NOMO-1 treated with dmso at 0.1 percent for 144 hours (cell line): ENCODE results near the gene TRIM29.

Experiments
- DNase-seq: peaks from one replicate; lab custom pipeline; 2025; ENCODE audit not compliant: unreplicated experiment; lab: John Stamatoyannopoulos, UW

The TRIM29 gene

DNA sequence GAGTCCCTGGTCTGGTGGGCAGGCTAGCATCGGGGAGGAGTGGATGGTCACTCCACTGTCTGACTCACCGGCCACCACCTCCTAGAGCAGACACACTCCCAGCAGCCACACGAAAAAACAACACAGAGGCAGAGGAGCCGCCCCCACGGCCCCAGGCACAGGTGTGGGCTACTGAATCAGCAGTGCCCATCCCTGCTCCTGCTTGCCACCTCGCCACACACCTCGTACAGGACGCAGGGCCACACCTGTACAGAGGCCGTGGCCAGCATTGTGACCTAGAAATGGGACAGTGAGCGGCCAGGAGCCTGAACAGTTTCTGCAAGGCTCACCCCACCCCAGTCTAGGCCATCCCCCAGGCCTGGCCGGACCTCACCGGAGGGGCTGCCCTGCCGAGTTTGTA lies 14.0 kb downstream of the TRIM29 start:
- DNase-seq, result no peak

DNA sequence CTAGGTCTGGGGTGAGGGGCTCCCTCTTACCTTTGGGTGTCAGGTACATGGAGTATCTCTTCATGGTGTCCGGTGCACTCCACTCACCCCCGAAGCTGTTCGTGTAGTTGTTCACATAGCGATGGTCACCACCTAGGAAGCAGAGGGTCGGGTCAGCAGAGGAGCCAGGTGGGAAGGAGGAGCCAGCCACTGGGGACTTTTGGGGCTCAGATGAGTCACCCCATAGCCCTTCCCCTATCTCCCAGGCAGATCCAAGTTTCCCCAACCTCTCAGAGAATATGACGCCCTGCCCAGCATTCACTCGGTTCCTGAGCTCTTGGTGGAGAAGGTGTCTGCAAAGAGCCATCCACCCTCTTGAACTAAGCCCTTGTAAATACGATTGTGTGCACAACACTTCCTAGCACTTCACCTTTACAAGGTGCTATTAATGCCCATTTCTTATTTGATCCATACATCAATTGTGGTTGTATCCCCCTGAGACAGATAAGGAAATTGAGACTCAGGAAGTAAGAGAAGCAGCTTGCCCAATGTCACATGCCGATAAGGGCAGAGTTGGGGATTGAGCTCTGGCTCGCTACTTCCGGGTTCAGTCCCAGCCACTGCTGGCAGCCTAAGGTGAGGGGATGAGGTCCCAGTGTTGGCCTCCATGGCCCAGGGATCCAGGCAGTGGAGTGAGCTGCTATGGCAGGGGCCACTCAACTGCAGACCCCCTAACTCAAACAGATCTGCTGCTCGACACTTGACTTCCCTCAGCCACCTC lies 14.8 kb downstream of the TRIM29 start:
- no peak for DNase-seq

DNA sequence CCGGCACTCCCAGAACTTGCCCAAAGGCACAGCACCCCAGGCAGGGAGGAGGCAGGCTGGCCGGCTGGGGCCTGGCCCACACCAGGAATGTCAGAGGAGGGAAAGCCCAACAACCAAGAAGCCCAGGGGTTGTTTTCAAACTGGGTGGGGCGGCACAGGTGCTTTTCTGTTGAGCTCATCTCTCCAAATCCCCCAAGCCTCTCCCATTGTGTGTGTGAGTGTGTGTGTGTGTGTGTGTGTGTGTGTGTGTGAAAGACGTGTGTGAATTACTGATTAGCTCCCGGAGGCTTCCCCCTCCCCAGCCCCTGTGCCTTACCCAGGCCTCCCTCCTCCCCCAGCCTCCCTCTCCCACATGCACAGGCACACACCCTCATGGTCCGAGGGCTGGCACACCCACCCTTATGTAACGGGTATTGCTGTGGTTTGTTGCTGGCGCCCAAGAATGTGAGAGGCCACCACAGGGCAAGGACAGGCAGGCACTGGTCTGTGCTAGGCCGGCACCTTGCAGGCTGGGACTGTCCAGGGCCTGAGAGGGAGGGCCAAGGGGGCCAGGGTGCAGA lies 15.9 kb downstream of the TRIM29 start:
- no peak for DNase-seq

DNA sequence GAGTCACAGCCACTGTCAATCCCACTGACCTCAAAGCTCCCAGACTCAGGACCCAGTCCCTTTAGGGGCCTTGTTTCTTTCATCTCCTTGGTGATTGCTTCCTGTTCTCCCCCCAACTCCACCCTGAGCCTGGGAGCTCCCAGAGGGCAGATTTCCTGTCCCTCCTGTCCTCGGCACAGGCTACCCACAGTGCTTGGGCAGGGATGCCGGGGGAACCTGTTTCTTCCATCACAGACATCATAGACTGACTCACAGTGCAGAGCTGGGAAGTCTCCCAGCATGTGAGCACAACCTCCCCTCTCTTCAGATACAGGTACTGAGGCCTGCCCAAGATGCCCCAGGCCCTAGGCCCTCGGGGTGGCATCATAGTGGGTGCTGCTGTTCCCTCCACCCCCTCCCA lies 16.6 kb downstream of the TRIM29 start:
- no peak for DNase-seq

DNA sequence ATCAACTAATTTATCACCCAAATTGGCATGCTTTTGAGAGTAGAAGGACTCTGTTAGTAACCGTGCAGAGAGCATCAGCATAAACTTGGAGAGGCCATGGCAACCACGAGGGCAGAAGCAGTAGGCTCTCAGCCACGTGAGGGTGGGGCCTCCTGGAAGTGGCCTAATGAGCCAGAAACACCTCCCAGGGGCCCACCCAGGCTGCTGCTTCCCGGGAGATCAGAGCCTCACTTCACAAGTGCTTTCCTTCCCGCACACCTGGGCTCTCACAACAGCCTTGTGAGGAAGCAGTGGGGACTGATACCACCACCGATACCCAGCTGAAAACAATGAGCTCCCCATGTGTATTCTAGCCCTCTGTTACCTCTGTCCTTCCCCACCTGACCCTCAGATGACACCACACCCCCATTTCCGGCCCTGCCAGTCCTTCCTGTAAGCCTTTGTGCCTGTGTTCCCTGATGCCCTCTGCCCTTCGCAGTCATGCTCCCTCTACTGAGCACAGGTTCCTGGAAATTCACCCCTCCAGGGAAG lies 17.0 kb downstream of the TRIM29 start:
- no peak for DNase-seq

DNA sequence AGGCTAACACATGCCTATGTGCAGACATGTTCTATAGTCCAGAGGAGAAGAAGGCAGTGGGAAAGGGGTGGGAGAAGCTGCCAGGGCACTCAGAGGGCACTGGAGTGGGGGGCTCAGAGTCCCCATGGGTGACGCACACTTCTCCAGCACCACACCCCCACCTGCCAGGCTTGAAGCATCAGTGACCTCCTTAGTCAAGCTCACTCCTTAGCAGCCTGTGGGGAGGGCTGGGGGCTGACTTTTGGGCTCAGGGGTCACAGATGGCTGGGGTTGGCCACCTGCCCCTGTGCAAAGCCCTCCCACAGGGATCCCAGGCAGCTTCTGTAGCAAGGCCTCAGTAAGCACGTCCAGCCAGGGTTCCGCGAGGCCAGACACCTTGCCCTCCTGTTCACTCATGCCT lies 18.8 kb downstream of the TRIM29 start:
- DNase-seq, result no peak

DNA sequence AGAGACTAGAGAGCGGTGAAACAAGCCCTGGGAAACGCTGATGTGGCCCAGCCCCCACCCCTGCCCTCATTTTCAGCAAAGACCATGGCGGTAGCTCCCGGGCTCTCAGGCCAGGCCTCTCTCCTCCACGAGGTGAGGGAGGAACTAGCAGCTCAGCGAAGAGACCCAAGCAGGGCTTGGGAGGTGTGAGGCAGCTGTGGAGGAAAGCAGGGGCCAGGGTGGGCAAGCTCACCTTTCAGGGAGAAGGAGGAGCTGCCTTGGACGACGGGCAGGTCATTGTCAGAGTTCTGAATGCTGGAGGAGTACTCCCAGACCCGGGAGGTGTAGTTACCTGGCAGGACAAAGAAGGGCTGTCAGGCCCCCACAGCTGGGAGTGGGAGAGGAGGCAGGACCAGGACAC lies 19.9 kb downstream of the TRIM29 start:
- no peak for DNase-seq

DNA sequence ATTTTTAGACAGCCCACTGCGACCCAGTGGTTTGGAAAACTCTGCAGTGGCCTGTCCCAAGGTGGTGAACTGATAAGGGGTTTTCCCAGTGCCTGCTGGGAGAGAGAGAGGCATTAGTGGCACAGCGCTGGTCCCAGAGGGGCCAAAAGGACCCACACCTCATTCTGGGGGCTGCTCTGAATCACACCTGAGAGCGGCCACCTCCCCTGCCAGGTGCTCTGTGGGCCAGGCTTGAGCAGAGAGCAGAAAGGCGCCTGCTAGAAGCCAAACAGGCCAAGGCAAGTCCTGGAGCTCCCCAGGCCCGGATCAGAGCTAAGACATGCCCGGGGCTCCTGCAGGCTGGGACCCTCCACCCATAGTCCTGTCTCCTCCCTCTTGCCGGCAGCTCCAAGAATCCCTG lies 20.9 kb downstream of the TRIM29 start:
- DNase-seq, result no peak

DNA sequence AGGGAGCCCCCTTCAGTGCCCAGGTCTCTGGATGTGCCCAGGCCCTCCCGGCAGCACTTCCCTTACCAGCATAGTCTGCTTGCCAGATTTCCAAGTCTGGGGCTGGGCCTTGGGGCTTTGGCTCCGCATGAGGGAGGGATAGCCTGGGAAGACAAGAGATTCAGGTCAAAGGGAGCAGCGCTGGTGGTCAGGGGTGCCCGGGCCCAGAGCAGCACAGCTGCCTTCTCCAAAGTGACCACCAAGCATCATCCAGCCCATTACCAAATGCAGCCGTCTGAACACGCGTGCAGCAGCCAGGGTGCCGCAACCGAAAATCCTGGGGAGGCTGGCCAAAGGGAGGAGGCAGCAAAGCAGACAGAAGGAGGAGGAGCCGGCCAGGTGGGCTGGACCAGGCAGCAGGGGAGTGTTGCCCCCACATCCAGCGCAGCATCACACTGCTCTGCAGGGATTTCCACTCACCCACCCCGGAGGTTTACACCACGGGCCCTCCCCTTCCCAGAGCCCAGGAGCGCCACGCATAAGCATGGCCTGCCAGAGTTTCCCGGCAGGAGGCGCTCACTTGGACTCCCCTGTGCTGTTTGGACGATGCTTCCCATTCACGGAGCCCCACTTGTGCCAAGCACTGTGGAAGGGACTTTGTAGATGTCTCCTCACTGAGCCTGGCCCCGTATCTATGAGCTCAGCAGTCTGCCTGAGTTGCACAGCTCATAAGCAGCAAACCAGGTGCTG lies 22.5 kb downstream of the TRIM29 start:
- DNase-seq, result no peak

DNA sequence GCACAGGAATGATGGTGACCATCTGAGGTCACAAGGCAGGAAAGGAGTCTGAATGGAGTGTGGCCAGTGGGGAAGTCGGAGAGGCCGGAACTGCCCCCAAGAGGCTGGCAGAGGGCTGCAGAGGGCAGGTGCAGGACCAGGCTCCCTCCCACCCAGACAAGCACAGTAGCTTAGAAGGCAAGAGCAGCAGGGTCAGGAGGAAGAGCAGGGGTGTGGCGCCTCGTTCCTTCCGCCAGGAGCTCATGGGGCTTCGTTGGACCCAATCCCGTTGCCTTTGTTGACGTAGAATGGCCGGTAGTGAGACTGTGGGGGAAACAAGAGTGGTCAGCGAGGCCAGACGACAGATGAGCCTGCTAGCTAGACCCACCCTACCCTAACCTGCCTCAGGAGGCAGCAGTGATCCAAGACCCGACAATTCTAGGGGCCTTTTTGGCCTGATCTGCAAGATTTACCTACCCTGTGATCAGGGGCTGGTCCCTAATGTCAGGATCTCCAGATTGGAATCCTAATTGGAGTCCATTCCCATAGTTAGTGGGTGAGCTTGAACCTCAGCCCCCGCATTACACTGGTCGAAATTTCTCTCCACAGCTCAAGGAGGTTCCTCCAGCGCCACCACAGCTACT lies 25.6 kb downstream of the TRIM29 start:
- DNase-seq, result no peak

DNA sequence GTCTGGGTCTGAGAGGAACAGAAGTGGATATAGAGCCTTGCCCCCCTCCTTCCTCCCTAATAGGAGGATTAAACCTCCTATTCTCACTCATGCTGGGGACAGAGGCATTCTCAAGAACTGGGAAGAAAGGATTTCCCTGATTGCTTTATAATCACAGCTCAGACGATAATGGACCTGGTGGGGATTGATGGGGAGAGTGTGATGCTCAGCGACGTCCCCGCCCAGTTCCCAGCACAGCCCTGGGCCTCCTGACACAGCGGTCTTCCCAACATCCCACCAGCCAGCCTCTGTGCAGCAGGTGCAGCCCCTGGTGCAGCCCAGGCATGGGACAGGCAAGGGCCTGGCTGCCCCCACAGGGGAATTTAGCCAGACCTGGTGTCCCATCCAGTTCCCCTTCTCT lies 28.4 kb downstream of the TRIM29 start:
- no peak for DNase-seq

DNA sequence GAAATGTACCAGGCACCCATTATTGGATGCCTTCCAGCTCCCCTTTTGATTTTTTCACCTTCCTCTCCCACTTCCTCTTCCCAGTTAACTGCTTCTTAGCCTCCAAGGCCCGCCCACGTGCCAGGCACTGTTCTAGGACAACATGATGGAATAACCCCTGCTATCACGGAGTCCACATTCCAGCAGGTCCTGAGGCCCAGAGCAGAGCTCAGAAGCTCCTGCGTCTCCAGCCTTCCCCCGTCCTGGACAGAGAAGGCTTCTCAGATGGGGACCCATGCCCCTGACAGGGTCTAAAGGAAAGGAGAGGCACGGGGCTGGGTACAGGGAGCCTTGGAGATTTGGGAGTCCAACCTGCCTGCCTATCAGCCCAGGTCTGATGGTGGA lies 29.1 kb downstream of the TRIM29 start:
- DNase-seq, result no peak

DNA sequence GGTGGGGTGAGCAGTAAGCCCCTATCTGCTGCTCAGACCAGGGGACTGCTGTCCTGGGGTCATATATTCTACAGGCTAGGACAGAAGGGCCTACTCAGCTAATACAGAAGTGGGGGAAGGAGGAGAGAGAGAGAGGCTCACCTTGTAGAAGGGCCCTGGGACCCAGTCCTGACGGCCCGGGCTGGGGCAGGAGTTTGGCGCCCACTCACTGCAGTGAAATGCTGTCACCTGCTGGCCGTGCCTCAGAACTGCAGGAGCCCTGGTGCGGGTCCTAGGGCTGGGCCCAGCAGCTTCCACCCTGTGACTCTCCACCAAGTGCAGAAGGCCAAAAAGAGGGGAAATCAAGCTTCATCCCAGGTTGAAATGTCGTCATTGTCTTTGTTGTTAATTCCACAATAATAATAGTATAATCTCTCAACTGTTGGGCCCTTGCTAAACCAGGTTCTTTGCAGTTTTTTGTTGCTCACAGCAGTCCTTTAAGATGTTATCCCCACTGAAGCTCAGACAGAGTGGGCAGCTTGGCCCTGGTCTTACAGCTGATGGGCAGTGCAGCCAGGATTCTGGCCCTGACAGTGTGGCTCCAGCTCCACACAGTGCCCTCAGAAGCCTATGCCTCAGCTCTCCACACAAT lies 29.6 kb downstream of the TRIM29 start:
- peak; percentile 8 for DNase-seq

DNA sequence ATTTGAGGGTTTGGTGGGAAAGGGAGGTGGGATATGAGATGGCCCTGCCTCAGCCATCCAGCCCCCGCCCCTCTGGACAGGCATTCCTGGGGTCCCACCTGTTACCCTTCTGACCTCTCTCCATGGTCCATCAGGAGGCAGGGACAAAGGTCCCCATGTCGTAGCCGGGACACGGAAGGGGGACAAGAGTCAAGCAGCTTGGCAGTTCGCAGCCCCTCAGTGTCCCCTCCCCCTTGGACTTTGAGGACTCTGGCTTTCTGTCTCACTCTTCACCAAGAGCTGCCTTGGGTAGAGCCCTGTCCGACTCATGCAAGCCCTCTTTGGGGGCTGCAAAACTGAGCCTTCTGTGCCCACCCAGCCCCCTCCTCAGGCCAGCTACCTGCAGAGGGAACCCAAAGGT lies 30.2 kb downstream of the TRIM29 start:
- no peak for DNase-seq

DNA sequence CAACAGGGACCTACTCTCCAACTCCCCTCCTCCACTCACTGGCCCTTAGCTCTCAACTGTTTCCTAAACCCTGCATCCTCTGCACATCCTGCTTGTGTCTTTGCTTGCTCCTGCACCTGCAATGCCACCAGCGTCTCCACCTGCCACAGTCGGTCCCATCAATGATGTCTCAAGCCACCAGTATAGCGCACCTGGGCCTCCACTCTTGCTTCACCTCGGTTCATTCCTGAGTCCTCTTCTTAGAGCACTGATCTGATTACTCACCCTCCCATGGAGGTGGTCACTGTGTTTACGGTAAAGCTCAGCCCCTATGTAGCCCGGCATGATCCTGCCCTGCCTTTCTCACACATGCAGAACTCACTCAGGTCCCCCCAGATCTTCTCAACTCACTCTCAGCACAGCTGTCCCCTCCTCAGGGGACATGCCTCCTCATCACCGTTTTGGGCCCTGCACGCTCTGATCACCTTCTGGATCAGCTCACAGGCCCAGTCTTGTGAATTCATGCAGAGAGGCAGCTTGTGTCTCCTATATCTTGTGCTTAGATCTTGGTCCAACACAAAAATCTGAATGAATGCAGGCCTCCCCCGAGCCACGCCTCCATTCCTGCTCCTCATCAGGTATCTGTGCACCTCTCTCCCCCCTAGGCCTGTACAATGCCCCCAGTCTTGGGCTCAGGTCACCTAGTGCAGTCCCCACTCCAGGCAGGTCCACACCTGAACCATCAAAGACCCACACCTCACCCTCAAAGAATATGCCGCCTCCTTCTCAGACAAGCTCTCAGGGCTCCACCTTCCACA lies 31.4 kb downstream of the TRIM29 start:
- no peak for DNase-seq

DNA sequence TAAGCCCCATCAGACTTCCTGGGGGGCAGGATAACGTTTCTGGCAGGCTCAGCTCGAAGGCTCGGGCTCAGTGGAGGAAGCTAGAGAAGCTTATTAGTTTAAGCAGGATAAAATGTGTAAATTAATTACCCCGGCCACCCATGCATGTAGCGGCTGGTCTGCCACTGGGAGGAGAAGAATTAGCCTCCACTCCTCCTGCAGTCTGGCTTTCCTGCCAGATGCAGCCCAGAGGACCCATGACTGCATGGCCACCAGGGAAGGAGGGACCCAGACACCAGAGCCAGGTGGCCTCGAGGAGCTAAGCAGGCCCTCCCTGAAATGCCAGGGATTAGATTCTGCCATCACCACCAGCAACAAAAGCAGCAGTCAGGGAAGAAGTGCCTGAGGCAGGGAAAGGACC lies 32.3 kb downstream of the TRIM29 start:
- no peak for DNase-seq

DNA sequence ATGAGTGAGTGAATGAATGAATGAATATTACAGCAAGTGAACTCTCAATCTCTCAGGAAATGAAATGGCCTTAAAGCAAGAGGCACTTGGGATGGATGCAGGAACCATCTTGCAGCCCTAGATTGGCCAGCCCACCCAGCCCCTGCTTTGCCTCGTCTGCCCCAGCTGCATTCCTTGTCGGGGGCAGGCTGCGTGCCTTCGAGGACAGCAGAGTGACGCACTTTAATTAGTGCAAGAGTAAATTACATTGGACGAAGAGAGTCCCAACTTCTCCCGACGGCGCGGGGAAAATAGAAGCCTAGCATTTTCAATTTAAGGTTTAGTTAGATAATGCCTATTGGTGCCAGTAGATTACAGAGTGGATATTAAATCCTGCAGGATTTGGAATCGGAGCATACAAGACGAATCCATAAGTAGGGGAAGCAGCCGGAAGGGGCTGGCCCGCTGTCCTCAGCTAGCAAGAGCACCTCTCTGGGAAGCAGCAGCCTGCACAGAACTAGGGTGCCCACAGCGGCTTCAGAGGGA lies 33.8 kb downstream of the TRIM29 start:
- DNase-seq, result no peak

DNA sequence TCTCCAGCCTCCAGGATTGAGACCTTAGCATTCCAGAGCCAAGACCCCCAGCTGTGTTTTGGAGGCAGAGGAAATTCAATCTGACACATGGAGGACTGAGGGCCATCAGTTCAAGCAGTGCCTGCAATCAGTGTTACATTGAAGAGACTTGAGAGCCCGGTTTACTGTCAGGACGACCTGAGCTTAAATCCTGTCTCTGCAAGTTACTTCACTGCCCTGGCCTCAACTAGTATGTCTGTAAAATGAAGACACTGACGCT lies 35.1 kb downstream of the TRIM29 start:
- DNase-seq, result no peak

DNA sequence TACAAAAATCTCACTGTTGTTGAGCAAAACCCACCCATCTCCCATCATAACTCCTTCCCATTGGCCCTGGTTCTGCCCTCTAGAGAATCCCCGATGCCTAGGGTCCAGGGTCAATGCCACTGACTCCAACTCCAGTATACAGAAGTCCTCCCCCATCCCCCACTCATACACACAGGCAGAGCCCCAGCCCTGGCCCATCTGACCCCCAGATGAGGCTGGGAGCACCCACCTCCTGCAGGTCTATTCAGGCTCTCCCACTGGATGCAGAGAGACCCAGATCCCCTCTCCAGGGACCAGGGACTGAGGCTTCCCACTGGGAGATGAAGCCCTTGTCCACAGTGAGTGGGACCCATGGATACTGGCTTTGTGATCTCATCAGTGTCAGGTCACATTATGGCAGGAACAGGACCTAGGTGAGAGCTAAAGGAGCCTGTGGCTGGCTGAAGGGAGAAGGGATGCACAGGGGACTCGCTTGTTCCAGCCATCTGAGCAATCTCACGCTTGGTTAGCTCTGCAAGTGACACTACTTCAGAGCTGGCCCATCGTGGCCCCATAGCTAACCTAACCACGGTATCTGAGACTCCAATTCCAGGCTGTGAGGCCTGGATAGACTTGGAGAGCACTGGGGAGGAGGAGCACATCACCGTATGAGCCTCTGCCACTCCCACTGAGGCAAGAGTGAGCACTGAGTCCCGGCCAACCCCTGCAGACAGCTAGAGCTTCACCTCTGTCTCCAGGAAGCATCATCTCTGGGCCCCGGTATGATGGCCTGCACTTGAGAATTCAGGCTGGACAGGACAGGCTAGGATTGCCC lies 35.7 kb downstream of the TRIM29 start:
- DNase-seq, result no peak
